CD4-positive, alpha-beta T cell treated with Interleukin-17A for 4 hours (primary cell): ENCODE data around the gene ECM2.

Experiments used
- DNase-seq: peaks from one replicate; pipeline ENCODE4 v3.0.0-alpha.2; 2020; ENCODE audit warnings: mixed read lengths

ECM2 gene

DNA sequence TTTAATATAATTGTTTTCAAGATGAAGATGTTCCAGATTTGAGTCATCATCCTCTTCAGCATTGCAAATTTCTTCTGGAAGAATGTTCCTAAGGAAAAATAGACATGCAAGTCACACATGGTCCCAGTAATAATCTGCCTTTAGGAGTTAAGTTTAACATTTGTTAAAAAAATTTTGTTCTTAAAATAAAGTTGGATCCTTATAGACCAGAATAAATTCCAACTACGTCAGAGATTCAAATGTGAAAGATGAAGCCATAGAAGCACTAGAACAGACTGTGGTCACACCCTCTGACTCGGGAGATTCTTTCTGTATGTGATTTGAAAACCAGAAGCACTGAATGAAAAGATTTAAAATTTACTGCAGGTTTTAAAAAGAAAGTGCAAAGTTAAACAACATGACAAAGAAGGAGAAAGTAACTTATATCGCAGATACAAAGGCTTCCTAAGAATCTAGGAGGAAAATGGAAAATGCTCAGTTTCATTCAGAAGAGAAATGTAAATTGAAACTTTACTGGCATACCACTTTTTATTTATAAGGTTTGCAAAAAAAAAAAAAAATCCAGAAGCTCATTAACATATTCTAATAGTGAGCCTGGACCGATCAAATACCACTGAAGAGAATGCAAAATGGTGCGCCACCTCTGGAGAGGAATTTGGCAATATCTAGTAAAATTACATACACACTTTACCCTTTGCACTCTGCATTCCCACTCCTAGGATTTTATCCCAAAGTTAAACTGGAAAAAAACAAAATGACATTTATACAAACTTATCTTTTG, 39.2 kb downstream of the ECM2 start:
- DNase-seq, result no peak

GRCh38 chr9:92494856-92495255, 40.9 kb downstream of the ECM2 start:
- DNase-seq, result no peak

DNA sequence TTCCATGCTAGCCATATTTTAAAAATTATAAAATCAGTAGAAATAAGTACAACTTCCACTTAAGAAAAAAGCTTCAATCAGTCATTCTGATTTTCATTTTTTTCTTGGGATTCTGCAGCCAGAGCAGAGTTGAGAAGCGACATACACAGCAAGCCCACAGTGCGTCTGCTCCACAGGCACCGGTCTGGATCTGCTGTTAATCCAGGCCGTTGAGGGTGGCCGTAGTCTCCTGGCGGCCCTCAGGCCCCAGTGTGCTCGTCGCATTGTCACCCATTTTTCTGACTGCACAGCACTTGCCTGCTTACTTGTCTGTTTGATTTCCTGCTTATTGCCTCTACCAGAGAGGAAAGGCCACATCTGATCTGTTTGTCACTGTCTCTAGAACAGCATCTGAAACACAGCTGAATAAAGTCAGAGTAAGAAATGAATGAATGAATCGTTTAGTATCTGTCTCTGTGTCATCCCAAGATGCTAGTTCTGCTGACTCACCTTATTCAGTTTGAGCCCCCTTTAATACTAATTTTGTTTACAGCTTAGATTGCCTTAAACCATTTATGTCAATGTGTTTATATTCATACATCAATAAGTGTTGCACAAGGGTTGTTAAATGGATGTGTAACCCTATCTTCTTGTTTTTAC, 41.9 kb downstream of the ECM2 start:
- DNase-seq, result no peak

DNA sequence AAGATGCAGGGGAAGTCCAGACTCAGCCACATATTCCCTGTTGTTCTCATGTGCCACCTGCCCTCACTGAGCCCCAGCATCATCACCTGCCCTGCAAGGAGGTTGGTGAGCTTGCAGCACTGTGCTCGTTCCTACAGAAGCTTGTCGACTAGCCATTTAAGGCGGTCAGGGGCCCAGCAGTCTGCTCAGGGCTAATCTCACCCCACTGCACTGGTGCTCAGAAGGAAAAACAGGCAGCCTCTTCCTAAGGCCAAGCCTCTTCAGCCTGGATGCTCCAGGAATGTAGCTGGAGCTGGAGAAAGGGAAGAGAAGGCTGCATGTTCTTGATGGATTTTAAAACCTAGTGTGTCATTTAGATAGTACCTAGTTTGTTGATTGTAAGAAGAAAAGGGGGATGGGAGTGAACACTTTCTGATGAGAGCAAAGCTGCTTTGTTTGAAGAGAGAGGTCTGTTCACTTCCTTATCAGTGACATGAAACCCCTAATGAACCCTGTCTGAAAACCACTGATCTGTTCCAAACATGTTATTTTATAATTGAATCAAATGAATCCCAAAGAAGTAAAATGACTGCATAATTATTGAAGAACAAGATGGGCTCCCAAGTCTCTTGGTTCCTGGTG, 42.9 kb downstream of the ECM2 start:
- DNase-seq, result no peak

- no peak for DNase-seq
Measured at GRCh38 chr9:92488681-92489550, 46.9 kb downstream of the ECM2 start.

- no peak for DNase-seq
Measured at GRCh38 chr9:92486371-92486770, 49.4 kb downstream of the ECM2 start.

DNA sequence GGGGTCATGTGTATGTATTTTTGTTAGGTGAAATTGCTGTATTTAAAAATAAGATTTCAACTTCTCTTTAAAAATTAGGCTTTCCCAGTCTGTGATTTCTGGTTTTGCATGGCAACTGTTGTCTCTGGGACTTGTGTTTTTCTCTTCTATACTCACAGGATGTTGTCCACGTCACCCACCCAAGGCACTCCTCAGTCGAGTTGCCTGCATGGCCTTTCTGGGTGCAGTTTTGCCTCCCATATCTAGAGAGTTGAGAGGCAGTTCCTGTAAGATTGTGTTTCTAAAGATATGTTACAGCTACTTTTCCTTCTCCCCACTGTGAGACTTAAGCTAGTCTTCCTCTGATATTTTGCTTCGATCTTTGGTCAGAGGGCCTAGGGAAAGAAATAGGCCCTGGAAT, 51.2 kb downstream of the ECM2 start:
- no peak for DNase-seq

DNA sequence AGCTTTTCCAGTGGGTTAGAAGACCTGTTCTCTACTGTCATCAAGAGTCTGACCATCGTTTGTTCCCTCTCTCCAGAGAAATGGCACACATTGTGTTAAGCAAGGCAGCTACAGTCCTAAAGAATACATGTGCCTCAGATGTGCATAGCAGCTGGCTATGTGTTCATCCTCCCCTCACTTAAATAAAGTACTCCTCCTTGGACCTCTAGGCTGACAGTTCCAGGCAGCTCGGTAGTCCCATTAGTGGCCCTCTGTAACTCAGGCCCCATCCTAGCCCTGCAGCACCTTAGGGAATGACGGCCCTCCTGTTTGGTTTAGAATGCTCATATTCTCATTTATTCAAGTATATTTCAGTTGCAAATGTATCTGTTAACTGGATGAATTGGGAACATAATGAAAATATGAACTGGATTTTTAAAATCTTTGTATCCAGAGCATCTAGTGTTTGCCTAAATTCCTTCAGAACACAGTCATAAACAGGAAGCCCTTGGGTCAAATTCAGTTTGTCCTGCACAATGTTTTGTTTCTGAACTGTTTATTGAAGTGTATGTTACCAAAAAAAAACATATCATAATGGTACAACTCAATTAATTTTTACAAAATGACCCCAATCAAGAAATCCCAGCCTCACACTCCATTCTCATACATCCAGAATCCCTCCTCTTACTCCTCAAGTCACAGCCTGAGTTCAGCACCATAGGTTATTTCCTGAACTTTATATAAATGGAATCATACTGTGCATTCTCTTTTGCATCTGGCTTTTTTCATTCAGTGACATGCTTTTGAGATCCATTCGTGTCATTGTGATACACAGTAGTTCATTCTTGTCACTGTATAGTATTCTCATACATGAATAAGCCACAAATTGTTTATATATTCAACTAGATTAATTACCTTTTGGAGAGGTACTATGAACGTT, 51.9 kb downstream of the ECM2 start:
- DNase-seq, result no peak

DNA sequence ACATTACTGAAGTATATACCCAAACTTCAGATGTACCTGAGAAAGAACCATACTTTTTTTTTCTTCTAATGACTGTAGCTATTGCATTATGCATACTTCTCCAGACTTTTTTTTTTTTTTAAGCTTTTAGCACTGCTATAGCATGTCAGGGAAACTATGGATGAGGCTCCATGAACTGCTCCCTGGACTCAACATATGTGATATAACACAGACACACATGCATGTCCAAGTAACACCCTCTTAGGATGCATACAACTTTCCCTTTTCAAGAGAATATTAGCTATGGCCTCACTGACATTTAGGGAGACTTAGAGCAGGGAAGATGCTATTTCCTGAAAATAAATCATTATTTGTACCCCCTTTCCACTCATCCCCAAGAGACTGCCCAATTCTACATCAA, 53.0 kb downstream of the ECM2 start:
- no peak for DNase-seq

DNA sequence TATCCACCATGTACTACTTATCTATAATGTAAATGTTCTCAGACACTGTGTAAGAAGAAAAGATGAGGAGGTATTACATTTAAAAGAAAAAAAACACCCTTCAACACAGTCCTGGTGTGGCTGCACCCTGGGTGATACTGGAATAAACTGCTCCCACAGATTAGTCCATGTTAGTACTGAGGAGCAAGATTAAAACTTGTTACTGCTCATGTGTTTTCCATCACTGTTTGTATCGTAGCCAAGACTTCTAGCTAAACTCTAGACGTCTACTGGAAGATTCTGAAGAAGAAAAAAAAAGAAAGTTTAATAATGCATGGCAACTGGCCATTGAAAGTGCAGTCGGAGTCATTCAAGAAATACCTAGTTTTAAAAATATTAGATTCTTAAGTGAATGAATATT, 53.5 kb downstream of the ECM2 start, which contains the start of gene ASPN:
ASPN (minus strand) TSS at position 178 of the 400 bp plus-strand sequence.
- DNase-seq, result no peak

GRCh38 chr9:92480986-92481633, 54.7 kb downstream of the ECM2 start:
- no peak for DNase-seq

GRCh38 chr9:92480291-92480771, 55.5 kb downstream of the ECM2 start:
- no peak for DNase-seq

GRCh38 chr9:92479346-92479745, 56.4 kb downstream of the ECM2 start:
- DNase-seq, result no peak

- no peak for DNase-seq
Measured at GRCh38 chr9:92478783-92479182, 57.0 kb downstream of the ECM2 start.

DNA sequence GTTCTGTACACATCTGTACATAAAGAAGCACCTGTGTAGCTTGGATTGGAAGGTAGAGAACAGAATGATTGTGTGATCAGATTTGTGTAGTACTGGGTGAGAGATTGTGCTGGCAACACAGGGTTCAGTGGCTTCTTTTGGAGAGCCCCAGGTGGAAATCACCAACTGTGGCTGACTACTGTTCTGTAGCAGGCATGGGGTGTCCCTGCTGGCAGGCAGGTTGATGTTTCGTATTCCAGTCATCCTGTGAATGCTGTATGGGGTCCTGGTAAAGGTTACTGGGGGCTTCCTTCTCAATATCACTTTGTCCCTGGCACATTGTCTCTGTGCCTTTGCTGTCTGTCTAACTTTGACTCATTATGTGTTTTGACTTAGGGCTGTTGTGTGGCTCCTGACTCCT, 58.8 kb downstream of the ECM2 start:
- DNase-seq, result no peak

GRCh38 chr9:92474587-92474986, 61.2 kb downstream of the ECM2 start:
- no peak for DNase-seq

GRCh38 chr9:92468206-92468605, 67.6 kb downstream of the ECM2 start:
- DNase-seq, result no peak

DNA sequence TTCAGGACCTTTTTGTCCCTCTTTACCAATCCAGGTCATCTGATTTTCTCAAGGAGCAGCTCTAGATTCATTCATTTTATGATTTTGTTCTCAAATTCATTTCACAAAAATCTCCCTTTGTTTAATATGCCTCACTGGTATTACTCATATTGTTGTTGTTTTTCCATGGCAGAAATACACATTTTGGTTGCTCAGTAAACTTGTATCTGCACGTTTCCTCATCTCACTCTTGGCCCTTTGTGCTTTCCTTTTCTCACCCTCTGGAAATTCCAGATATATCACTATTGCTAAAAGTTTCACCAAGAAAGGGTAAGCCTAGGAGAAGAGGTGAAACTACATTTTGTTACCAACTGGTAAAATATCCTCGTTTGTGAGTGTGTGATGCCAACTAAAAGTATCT, 68.3 kb downstream of the ECM2 start:
- DNase-seq, result no peak

DNA sequence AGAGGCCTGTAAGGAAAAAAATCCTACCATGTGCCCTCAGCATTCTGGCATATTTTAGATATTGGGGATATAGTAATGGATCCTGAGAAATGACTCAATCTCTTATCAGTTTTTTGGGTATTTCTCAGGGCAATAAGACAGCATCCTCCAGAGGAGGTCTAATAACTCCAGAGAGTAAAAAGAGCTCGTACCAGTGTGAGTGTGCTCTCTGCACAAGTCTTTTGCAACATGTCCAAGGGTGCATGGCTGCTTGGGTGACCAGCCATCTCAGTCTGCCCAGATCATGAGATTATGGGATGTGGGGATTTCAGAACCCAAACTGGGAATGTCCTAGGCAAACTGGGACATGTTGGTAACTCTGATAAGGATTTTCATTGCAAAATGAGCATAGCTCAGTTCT, 68.7 kb downstream of the ECM2 start:
- no peak for DNase-seq

GRCh38 chr9:92463984-92464383, 71.8 kb downstream of the ECM2 start:
- DNase-seq, result no peak

DNA sequence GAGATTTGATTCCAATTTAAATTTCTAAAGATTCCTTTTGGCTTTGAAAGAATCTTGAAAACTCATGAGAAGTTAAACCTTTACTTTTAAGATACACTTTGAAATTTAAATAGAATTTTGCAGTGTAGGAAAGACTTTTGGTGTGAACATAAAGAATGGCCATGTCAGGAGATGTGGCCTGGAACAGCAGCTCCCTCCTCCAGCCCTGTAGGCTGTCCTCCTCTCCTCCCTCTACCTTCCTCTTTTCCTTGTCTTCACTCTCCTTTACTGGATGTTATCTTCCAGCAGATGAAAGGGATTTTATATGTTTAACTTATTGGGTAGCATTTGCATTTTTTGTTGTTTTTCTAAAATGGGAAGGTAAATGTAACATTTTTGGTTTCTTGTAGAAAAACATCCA, 72.4 kb downstream of the ECM2 start:
- no peak for DNase-seq
